GM10248 (cell line): ENCODE data around the gene USP47.
A peak's percentile ranks its signal among the peaks of the same experiment; 100 is the strongest.
"Not testable (repeated sequence)": the region's sequence is repeated elsewhere in the genome, so short reads cannot be mapped to it uniquely, and the experiment has no call there.

Experiments
- CTCF ChIA-PET: fragments of 300-600 bp; sonication (Branson Sonifier 250); formaldehyde crosslinking; extraction: SDS; loops from one replicate; lab custom pipeline; 2021; ENCODE audit warnings: antibody characterized with exemption; lab: Yijun Ruan, JAX
- POLR2A ChIA-PET: fragments of 350-650 bp; sonication (Branson Sonifier 250); formaldehyde crosslinking; extraction: SDS; loops from one replicate; lab custom pipeline; 2020; ENCODE audit warnings: antibody characterized with exemption; lab: Yijun Ruan, JAX
- DNase-seq: peaks from one replicate; pipeline ENCODE4 v3.0.0; 2012; ENCODE audit errors: extremely low spot score
- TF ChIP-seq, protein P1 (sequence below): IDR thresholded peaks from 2 replicates; pipeline ENCODE4 v1.5.1; 2012; ENCODE audit warnings: mild to moderate bottlenecking, low read depth; ENCODE audit errors: extremely low read depth, missing control alignments, control extremely low read depth

Gene USP47

DNA sequence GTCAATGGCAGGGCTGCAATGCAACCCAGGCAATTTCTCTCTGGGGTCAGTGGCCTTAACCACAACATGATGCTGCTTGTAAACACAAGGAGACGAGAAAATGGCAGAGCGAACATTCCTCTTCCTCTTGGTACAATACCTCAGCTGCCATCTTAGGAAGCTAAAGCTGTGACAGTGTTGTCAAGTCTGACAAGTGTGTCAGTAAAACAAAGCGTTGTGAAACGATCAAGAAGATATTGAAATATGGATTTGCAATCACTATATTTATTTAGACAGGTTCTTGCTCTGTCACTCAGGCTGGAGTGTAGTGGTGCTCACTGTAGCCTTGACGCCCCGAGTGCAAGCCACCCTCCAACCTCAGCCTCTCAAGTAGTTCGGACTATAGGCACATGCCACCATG is 14.5 kb upstream of the USP47 start:
- POLR2A ChIA-PET, result no interaction called here
- no peak for DNase-seq
- CTCF ChIA-PET, result interaction anchor here (0.8 to 2.0 kb wide), 7 partner anchors 9 to 140 kb away, joined by 3 to 6 read pairs (median 4); no protein-coding TSS in a partner anchor
- TF ChIP-seq, protein P1, sequence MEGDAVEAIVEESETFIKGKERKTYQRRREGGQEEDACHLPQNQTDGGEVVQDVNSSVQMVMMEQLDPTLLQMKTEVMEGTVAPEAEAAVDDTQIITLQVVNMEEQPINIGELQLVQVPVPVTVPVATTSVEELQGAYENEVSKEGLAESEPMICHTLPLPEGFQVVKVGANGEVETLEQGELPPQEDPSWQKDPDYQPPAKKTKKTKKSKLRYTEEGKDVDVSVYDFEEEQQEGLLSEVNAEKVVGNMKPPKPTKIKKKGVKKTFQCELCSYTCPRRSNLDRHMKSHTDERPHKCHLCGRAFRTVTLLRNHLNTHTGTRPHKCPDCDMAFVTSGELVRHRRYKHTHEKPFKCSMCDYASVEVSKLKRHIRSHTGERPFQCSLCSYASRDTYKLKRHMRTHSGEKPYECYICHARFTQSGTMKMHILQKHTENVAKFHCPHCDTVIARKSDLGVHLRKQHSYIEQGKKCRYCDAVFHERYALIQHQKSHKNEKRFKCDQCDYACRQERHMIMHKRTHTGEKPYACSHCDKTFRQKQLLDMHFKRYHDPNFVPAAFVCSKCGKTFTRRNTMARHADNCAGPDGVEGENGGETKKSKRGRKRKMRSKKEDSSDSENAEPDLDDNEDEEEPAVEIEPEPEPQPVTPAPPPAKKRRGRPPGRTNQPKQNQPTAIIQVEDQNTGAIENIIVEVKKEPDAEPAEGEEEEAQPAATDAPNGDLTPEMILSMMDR, result no peak

DNA sequence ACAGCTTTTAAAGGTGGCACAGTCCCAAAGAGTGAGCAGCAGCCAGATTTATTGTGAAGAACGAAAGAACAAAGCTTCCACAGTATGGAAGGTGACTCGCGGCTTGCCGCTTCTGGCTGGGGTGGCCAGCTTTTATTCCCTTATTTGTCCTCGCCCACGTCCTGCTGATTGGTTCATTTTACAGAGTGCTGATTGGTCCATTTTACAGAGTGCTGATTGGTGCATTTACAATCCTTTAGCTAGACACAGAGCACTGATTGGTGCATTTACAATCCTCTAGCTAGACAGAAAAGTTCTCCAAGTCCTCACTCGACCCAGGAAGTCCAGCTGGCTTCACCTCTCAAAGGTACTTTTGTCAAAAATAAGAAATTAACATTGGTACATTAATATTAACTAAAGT is 10.4 kb upstream of the USP47 start:
- DNase-seq, CTCF ChIA-PET, POLR2A ChIA-PET: not testable (repeated sequence)

DNA sequence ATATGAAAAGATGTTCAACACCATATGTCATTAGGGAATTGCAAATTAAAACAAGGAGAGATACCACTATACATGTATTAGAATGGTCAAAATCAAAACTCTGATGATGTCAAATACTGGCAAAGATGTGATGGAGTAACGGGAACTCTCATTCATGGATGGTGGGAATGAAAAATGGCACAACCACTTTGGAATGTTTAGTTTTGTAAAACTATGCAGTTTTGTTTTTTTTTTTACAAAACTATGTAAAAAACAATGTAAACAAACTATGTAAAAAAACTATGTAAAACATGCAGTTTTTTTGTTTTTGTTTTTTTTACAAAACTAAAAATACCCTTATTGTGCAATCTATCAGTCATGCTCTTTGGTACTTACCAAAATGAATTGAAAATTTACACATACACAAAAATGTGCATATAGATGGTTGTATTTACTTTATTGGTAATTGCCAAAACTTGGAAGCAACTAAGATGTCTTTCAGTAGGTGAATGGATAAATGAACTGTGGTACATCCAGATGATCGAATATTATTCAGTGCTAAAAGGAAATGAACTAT is 5.0 kb upstream of the USP47 start:
- CTCF ChIA-PET, result no interaction called here
- POLR2A ChIA-PET, result no interaction called here
- no peak for DNase-seq
- TF ChIP-seq, protein P1, result no peak

DNA sequence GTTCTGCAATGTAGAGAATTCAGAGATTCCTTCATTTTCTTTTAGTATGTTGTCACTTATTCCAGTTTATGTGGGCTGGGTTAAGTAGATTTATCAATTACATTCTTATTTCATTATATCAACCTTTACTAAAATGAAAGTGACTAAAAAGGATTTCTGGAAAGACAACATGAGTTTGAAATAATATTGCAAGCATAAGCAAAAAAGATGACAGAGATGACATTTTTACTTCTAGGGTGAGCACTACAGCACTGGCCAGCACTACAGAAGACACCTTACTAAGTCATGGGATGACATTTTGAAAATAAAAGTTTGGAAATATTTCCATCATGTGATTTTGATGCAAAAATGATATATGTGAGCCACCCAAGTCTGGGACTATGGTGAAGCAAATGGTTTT is 2.1 kb upstream of the USP47 start:
- ChIA-PET CTCF (interaction anchor here (1.4 kb wide), 1 partner anchor 13 kb away, joined by 5 read pairs; no protein-coding TSS in a partner anchor), POLR2A (no interaction called here)
- DNase-seq, result no peak
- TF ChIP-seq, protein P1, result no peak

DNA sequence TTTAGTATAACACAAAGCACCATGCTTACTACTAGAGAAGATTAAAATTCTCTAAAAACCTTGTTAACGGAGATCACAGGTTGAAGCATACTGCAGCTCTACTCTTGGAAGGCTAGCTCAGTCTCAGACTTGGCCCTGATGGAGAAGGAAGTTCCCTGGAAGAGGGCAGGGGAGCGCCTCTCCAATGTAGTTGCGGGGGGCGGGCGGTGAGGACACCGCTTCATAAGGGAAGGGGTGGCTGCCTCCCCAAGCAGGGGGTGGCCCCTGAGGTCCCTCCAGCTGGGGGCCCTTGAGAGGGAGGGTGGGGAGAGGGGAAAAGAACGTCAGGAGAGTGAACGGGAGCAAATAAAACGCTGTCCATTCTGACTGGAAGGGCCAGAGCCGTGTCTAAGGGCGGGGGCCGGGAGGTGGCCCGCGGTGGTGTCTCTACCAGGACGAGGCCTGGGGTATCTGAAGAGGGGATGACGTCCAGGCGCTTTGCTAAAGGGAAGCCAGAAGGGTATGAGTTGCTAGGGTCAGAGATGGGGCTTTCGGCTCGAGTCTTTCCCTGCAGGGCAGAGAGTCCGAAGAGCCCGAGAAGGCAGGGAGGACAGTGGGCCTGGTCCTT is 553 bp upstream of the USP47 start:
- no peak for DNase-seq
- TF ChIP-seq, protein P1, result no peak
- ChIA-PET POLR2A (no interaction called here), CTCF (interaction anchor here (0.6 to 2.7 kb wide), 13 partner anchors 8 to 43 kb away, joined by 3 to 8 read pairs (median 4); no protein-coding TSS in a partner anchor)

DNA sequence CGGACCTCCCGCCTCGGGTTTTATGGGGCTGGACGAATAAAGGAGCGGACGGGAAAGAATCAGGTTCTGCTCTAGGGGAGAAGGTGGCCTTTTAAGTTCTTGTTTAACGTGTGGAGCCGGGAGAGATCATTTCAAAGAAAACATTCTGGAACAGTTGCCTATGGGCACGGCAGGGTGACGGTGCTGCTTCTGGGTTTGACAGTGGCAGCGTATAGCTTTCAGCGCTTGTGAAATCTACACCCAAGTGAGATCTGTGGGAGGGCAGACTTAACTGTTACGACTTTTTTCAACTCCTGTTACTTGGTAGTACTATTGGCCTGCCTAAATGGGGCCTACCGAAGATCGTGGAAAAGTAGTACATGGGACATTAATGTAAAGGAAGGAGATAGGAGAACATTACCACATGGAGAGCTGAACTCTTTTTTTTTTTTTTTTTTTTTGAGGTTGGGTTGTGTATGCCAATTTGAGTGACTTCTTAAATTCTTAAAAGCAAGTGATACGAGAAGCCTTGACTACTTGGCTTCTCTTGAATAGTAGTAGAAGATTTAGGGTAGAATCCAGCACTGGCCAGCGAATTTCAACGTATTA is 743 bp downstream of the USP47 start:
- CTCF ChIA-PET, result interaction anchor here (1.0 to 2.7 kb wide), 8 partner anchors 17 to 105 kb away, joined by 3 to 14 read pairs (median 4); no protein-coding TSS in a partner anchor
- peak; percentile 59 for DNase-seq

More for the DNA sequence above, 743 bp downstream of the USP47 start:
- TF ChIP-seq, protein P1, result no peak
- POLR2A ChIA-PET, result no interaction called here
